ENCODE data around the gene MAPK4.
"Not testable (repeated sequence)": the region's sequence is repeated elsewhere in the genome, so short reads cannot be mapped to it uniquely, and the experiment has no call there.

The MAPK4 gene

DNA sequence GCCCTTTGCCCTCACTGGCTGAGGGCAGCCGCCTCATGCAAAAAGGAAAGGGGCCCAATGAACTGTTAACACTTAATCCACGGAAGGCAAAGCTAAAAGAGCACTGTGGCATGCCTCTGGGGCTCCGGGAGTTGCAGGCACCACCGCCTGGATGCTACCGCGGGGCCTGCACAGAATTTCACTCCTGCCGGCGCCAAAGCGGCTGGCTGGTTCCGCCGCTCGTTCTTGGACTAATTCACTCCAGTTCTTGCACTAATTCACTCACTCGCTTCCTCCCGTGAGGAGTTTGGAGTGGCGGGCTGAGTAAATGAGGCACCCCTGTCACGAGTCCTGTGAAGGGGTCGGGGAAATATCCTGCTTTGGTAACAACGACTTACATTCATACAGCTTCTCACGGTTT lies 14.0 kb upstream of the MAPK4 start:
- DNase-seq (ENCODE audit: insufficient read length, low spot score) (no peak), FAIRE-seq (no peak)
- TF ChIP-seq, protein P1, sequence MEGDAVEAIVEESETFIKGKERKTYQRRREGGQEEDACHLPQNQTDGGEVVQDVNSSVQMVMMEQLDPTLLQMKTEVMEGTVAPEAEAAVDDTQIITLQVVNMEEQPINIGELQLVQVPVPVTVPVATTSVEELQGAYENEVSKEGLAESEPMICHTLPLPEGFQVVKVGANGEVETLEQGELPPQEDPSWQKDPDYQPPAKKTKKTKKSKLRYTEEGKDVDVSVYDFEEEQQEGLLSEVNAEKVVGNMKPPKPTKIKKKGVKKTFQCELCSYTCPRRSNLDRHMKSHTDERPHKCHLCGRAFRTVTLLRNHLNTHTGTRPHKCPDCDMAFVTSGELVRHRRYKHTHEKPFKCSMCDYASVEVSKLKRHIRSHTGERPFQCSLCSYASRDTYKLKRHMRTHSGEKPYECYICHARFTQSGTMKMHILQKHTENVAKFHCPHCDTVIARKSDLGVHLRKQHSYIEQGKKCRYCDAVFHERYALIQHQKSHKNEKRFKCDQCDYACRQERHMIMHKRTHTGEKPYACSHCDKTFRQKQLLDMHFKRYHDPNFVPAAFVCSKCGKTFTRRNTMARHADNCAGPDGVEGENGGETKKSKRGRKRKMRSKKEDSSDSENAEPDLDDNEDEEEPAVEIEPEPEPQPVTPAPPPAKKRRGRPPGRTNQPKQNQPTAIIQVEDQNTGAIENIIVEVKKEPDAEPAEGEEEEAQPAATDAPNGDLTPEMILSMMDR (IDR thresholded peaks at IDR 0.05; ENCODE audit: insufficient read depth, missing control alignments): no peak

DNA sequence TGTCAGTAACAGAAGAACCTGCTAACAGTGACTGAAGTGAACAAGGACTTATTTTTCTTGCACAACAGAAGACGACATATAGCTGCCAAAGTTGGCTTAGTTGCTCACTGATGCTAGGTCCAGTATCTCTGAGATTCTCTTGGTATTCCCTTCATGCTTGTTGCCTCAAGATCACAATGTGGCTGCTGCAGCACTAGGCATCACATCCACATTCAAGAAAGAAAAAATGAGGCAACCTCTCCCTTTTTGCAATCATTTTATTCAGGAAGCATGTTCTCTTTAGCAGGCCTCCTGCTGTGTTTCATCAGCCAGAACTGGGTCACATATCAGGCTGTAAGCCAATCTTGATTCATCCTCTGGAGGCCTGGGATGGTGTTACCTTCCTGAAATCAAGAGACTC lies 11.7 kb upstream of the MAPK4 start:
- no peak for DNase-seq (ENCODE audit: insufficient read length, low spot score)
- FAIRE-seq: no peak
- TF ChIP-seq, protein P1 (IDR thresholded peaks at IDR 0.05; ENCODE audit: insufficient read depth, missing control alignments): no peak

DNA sequence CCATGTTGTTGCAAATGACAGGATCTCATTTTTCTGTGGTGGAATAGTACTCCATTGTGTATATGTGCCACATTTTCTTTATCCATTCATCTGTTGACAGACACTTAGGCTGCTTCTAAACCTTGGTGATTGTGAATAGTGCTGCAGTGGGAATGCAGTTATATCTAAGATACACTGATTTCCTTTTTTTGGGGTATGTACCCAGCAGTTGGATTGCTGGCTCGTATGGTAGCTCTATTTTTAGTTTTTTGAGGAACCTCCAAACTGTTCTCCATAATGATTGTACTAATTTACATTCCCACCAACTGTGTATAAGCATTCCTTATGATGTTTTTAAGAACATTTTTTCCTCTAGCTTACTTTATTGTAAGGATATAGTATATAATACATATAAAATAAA lies 8.2 kb upstream of the MAPK4 start:
- DNase-seq (ENCODE audit: insufficient read length, low spot score); FAIRE-seq: not testable (repeated sequence)

- no peak for DNase-seq (ENCODE audit: insufficient read length, low spot score)
- FAIRE-seq: no peak
- TF ChIP-seq, protein P1 (IDR thresholded peaks at IDR 0.05; ENCODE audit: insufficient read depth, missing control alignments): no peak
These were observed 1.7 kb upstream of the MAPK4 start for GRCh38 chr18:50558157-50558556.

- TF ChIP-seq, protein P1 (IDR thresholded peaks at IDR 0.05; ENCODE audit: insufficient read depth, missing control alignments): no peak
- no peak for FAIRE-seq
- no peak for DNase-seq (ENCODE audit: insufficient read length, low spot score)
These were observed 737 bp upstream of the MAPK4 start for GRCh38 chr18:50558948-50559751.

DNA sequence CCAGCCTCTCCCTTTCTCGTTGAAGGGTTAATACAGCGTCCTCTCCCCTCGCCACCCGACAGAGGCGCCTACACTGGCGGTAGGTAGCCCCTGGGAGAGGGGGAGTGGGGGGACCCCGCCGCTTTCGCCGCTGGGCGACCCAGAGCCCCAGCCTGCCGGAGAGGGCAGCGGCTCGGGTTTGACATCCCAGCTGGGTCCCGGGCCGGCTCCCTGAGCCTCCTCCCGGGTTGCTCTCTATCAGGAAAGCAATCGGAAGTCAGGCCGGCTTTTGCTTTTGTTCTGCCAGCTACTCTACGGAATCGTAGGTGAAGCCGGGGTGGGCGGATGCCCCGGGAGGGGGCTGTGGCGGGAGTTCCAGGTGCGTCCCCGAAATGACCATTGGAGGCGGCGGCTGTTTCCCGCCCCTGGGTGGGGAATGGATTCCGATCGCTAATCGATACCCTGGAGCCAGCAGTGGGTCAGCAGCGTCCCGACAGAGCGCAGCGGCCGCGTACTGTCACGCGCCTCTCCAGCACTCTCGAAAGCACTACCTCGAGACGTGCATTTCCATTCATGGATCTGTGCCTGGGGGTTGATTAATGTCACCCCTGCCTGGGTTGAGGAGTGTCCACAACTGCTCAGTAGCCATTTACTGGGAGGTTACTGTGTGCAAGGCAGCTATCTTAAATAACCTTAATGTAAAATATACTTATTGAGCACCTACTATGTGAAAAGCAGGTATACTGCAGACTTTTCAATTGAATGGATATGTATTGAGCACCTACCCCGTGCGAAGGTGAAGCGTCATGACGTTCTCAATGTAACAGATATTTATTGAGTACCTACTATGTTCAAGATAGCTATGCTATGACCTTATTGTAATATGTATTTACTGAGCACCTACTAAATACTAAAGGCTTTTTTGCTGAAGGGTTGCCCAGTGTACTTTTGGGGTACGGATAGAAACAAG lies 1.1 kb downstream of the MAPK4 start:
- no peak for DNase-seq (ENCODE audit: insufficient read length, low spot score)
- peak; percentile 21 for FAIRE-seq
- TF ChIP-seq, protein P1 (IDR thresholded peaks at IDR 0.05; ENCODE audit: insufficient read depth, missing control alignments): no peak

DNA sequence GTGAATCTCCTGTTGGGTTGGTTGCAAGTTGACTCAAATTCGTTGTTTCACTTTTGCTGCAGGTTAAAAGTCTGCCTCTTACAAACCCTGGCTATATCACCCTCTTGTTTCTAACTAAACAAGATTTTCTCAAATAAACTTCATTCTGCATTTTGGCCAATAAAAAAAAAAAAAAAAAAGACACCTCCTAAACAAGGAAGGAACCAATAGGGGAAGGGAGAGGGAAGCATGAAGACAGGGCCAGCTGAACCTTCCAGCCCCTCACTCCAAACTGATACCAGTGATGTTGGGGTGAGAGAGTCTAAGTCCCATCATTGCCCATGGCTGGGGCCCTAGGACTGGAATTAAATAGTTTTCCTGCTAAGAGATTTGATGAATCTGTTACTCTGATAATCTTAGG lies 2.4 kb downstream of the MAPK4 start:
- not testable (repeated sequence) for FAIRE-seq; DNase-seq (ENCODE audit: insufficient read length, low spot score)

GRCh38 chr18:50562686-50563085 lies 2.8 kb downstream of the MAPK4 start:
- no peak for DNase-seq (ENCODE audit: insufficient read length, low spot score)
- TF ChIP-seq, protein P1 (IDR thresholded peaks at IDR 0.05; ENCODE audit: insufficient read depth, missing control alignments): no peak
- FAIRE-seq: peak; percentile 16

Measured in D721Med (cell line).